ENCODE data around the gene DGKG. TPM values are rescaled to one million over a fixed set of nuclear protein-coding genes. Genes with fewer than 3 reads are reported as not detected.

The DGKG gene
- total RNA-seq, 3 donors from 2014 or later, result 0.59 to 2.3 (median 2.1) TPM

DNA sequence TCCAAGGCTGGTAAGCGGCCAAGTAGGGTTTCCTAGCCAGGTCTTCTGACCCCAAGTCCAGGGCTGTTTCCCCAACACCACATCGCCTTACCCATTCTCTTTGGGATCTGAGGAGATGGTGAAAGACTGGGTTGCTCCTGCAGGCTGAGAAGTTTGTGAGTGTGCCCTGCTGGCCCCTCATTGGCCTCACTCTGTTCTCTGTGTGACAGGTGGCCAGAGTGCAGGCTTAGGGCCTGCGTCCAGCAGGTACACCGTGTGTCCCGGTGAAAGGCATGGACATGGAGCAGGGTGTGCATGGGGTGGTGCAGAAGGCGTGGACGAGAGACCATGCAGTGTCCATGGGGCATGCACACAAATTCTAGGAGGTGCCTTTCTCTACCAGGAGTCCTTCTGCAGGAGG lies 91.3 kb downstream of the DGKG start:
- H3K27me3 ChIP-seq, result no peaks in the 10 kb centered on the region
- no peak overlapping the region for H3K27ac ChIP-seq
- no peak overlapping the region for H3K4me3 ChIP-seq
- H3K9me3 ChIP-seq, result no peaks in the 10 kb centered on the region
- no peaks in the 10 kb centered on the region for H3K36me3 ChIP-seq
- no peaks in the 10 kb centered on the region for H3K4me1 ChIP-seq
- intact Hi-C loops (cut with DNase I; ENCODE audit: low total_unique reads), result no loop called here
- no peak for DNase-seq (ENCODE audit: low spot score in 2 of 2)
- no peak for TF ChIP-seq POLR2AphosphoS5 (IDR thresholded peaks at IDR 0.05)
- TF ChIP-seq, protein P1, sequence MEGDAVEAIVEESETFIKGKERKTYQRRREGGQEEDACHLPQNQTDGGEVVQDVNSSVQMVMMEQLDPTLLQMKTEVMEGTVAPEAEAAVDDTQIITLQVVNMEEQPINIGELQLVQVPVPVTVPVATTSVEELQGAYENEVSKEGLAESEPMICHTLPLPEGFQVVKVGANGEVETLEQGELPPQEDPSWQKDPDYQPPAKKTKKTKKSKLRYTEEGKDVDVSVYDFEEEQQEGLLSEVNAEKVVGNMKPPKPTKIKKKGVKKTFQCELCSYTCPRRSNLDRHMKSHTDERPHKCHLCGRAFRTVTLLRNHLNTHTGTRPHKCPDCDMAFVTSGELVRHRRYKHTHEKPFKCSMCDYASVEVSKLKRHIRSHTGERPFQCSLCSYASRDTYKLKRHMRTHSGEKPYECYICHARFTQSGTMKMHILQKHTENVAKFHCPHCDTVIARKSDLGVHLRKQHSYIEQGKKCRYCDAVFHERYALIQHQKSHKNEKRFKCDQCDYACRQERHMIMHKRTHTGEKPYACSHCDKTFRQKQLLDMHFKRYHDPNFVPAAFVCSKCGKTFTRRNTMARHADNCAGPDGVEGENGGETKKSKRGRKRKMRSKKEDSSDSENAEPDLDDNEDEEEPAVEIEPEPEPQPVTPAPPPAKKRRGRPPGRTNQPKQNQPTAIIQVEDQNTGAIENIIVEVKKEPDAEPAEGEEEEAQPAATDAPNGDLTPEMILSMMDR (IDR thresholded peaks at IDR 0.05), result no peak
- TF ChIP-seq POLR2A (IDR thresholded peaks at IDR 0.05), result no peak

DNA sequence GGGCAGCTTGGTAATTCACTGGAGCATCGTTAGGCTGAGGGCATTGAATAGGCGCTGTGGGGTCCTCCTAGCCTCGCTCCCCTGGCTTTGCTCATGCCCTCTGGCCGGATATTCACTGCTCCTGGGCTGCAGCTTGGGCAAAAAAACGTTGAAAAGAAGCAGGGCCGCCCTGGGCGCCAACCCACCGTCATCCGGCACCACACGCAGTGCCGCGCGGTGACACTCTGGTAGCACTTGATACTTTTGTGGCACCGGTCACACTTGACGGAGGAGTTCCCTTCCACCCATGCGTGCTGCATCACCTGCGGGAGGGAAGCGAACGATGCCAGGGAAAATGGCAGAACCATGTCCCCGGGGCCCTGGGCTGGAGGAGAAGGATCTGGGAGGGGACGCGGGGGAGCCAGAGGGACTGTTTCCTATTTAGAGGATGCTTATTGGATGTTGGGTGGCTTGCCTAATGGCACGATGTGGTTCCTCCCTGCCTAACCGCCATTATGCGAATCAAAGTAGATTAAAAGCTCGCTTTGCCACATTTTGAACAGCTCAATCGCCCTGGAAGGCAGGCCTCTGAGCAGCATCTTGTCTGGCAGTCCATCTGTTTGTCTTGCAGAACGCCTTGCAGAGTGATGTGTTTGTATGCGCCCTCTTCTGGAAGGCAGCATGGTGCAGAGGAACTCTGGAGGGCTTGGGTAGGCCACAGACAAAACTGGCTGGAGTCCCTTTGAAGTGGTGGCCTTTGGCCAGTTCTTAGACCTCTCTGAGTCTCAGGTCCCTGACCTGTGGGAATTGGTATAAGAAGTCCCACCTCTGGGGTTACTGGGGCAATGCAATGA lies 93.2 kb downstream of the DGKG start:
- intact Hi-C loops (cut with DNase I; ENCODE audit: low total_unique reads), result loop anchor here (10.0 kb wide), 1 partner anchor 266 kb away; no protein-coding TSS in a partner anchor

DNA sequence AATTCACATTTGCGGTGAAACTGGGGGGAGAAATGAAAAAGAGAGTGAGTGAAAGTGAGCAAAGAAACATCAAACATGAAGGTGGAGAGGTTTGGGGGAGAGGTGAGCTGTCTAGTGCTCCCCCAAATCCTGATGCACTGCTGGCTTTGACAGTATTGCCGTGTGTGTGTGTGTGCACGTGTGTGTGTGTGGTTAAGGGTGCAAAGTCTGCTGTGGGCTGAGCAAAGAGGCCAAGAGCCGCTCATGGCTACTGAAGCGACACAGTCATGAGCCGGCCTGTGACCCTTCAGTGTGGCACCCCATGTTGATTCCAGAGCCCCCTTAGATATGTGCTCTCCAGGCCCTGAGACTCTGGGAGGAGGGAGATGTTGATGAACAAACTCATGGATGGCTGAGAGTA lies 94.3 kb downstream of the DGKG start:
- Histone ChIP-seq H3K4me1 (no peaks in the 10 kb centered on the region), H3K27ac (no peak overlapping the region), H3K36me3 (no peaks in the 10 kb centered on the region), H3K9me3 (no peaks in the 10 kb centered on the region), H3K4me3 (no peak overlapping the region), H3K27me3 (no peaks in the 10 kb centered on the region)
- intact Hi-C loops (cut with DNase I; ENCODE audit: low total_unique reads), result loop anchor here (10.0 kb wide), 1 partner anchor 267 kb away; no protein-coding TSS in a partner anchor
- TF ChIP-seq POLR2A (IDR thresholded peaks at IDR 0.05) (no peak), POLR2AphosphoS5 (IDR thresholded peaks at IDR 0.05) (no peak)
- TF ChIP-seq, protein P1 (IDR thresholded peaks at IDR 0.05), result no peak
- DNase-seq (ENCODE audit: low spot score in 2 of 2), result no peak

More for the DNA sequence above, 93.2 kb downstream of the DGKG start:
- Histone ChIP-seq H3K4me1 (no peaks in the 10 kb centered on the region), H3K36me3 (no peaks in the 10 kb centered on the region), H3K9me3 (no peaks in the 10 kb centered on the region), H3K27ac (no peak overlapping the region), H3K27me3 (no peaks in the 10 kb centered on the region), H3K4me3 (no peak overlapping the region)
- no peak for TF ChIP-seq POLR2A (IDR thresholded peaks at IDR 0.05)
- TF ChIP-seq POLR2AphosphoS5 (IDR thresholded peaks at IDR 0.05), result no peak
- TF ChIP-seq, protein P1 (IDR thresholded peaks at IDR 0.05), result no peak
- no peak for DNase-seq (ENCODE audit: low spot score in 2 of 2)

DNA sequence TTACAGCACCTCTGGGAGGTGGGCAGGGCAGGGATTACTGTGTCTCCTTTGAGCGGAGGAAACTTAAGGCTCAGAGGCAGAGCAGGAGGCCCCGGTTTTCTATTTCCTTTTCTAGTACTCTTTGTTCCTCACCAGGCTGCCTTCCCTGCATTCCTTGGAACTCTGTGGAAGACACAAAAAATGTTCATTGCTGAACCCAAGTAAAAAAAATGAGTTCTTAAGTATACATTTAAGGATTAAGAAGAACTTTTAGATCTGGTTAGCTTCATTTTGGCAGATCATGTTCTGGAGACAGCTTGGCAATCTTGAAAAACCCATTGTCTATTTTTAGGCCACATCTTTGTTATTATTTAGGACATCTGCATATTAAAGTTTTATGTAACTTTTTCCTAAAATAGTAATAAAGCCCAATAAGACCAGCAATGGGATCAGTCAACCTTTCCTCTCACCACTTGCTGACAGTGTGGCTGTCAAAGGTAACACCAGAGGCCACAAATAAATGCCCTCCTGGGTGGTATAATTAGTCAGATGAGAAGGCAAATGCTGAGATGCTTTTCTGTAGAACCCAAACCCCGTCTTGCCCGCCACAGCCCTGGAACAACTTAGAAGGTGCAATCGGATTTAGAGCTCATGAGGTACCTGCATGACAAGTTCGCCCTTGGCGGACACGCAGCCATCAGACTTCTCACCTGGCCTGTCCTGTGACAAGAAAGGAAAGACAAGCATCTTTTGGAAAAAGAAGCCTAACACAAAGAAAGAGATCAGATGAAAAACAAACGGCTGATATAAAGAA lies 97.2 kb downstream of the DGKG start:
- Histone ChIP-seq H3K4me3 (no peak overlapping the region), H3K4me1 (no peaks in the 10 kb centered on the region), H3K27ac (no peak overlapping the region), H3K36me3 (no peaks in the 10 kb centered on the region), H3K27me3 (no peaks in the 10 kb centered on the region), H3K9me3 (no peaks in the 10 kb centered on the region)
- intact Hi-C loops (cut with DNase I; ENCODE audit: low total_unique reads), result loop anchor here (10.0 kb wide), 1 partner anchor 270 kb away; no protein-coding TSS in a partner anchor
- no peak for TF ChIP-seq POLR2A (IDR thresholded peaks at IDR 0.05)
- TF ChIP-seq, protein P1 (IDR thresholded peaks at IDR 0.05), result no peak
- no peak for TF ChIP-seq POLR2AphosphoS5 (IDR thresholded peaks at IDR 0.05)
- DNase-seq (ENCODE audit: low spot score in 2 of 2), result no peak

Data from breast epithelium (tissue), 4 donors.